ENCODE data around the gene MAPRE2.

DNA sequence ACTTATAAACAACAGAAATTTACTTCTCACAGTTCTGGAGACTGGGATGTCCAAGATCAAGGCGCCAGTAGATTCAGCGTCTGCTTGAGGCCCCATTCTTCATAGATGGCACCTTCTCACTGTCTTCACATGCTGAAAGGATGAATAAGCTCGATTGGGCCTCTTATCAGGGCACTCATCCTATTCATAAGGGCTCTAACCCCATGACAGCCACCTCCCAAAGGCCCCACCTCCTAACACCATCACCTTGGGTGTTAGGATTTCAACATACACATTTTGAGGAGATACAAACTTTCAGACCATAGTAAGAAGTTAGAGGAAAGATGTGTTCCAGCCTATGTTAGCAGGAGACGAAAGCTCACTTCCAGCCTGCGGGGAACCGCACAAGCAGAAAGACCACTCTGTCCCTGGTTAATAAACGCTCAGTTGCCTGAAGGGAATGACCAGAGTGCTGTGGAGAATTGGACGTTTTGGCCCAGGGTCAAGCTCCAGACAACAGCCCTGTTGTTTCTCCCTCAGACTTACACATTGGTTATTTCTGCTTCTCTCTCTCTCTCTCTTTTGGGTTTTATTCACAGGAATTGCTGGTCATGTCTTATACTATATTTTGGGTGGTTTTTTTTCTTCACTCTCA, 90.3 kb downstream of the MAPRE2 start:
- no peak for TF ChIP-seq POLR2A (IDR thresholded peaks at IDR 0.05)
- TF ChIP-seq CTCF (IDR thresholded peaks at IDR 0.05), result no peak

All from adrenal gland (tissue), 5 donors.